Omental fat pad (tissue), 4 donors: ENCODE data around the gene BLMH. TPM values are rescaled to one million over a fixed set of nuclear protein-coding genes. Genes with fewer than 3 reads are reported as not detected.

Source experiments
- ATAC-seq: fragments of 150-250 bp; one replicate; pipeline ENCODE4 v1.9.1; 2016; ENCODE audit warnings: mild to moderate bottlenecking, moderate library complexity; ENCODE audit not compliant: low FRiP score
- DNase-seq: peaks from one replicate; pipeline ENCODE4 v3.0.0-alpha.2; 2019; ENCODE audit warnings: low spot score
- CTCF ChIP-seq, 3 donors: fragments of 450-650 bp; IDR thresholded peaks; one replicate each; pipeline ENCODE4 v1.5.1; 2016 to 2017; ENCODE audit warnings: antibody characterized with exemption in 3 of 3, mild to moderate bottlenecking in 3 of 3, moderate library complexity in 2 of 3
- total RNA-seq, 4 donors: library from RNA; depleted of rRNA; stranded (reverse); fragments of >200 nt; gene quantifications; one replicate each; pipeline ENCODE4 v1.1.0, GENCODE V29; 2016

The BLMH gene
- total RNA-seq, 4 donors from 2014 or later = 19.1 to 33.9 (median 28.3) TPM

GRCh38 chr17:30256756-30257506 lies 34.8 kb downstream of the BLMH start:
- DNase-seq = no peak
- TF ChIP-seq CTCF (IDR thresholded peaks at IDR 0.05) = no peak
- no peak for ATAC-seq

GRCh38 chr17:30254150-30254549 lies 37.6 kb downstream of the BLMH start:
- DNase-seq (no peak), ATAC-seq (no peak)
- TF ChIP-seq CTCF (IDR thresholded peaks at IDR 0.05) = no peak

- ATAC-seq = no peak
- TF ChIP-seq CTCF (IDR thresholded peaks at IDR 0.05) = no peak
- DNase-seq = no peak
These were observed 38.4 kb downstream of the BLMH start for GRCh38 chr17:30253312-30253711.

- ATAC-seq (no peak), DNase-seq (no peak)
- no peak for TF ChIP-seq CTCF (IDR thresholded peaks at IDR 0.05)
These were observed 39.8 kb downstream of the BLMH start for GRCh38 chr17:30251931-30252330.

- ATAC-seq (peak; percentile 40), DNase-seq (no peak)
- no peak for TF ChIP-seq CTCF (IDR thresholded peaks at IDR 0.05)
These were observed 42.3 kb downstream of the BLMH start for GRCh38 chr17:30249460-30249859.

GRCh38 chr17:30248786-30249185 lies 43.0 kb downstream of the BLMH start:
- TF ChIP-seq CTCF (IDR thresholded peaks at IDR 0.05) = no peak
- DNase-seq = no peak
- no peak for ATAC-seq

GRCh38 chr17:30246460-30246859 lies 45.3 kb downstream of the BLMH start:
- TF ChIP-seq CTCF (IDR thresholded peaks at IDR 0.05) = no peak
- DNase-seq (no peak), ATAC-seq (no peak)
